ENCODE data around the gene GABBR2.
"Not testable (repeated sequence)": the region's sequence is repeated elsewhere in the genome, so short reads cannot be mapped to it uniquely, and the experiment has no call there.

GABBR2 gene

GRCh38 chr9:98276907-98277469 is 431.7 kb downstream of the GABBR2 start:
- DNase-seq = no peak

- no peak for DNase-seq
Measured at GRCh38 chr9:98275159-98275558, 433.6 kb downstream of the GABBR2 start.

DNA sequence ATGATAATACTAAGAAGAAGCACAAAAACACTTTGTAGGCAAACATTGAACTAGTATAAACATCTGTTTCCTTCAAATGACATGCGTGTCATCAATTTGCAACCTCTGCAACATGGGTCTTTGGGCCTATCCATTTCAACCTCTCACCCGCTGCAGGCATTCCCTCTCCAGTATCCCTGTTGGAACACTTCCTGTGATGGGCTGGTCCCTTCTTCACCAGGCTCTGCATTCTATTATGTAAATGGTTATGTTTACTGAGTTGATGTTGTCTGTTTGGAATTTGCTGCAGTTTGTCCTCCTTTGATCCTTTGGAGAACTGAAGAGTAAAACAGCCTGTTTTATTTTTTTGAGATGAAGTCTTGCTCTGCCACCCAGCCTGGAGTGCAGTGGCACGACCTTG is 436.7 kb downstream of the GABBR2 start:
- DNase-seq = no peak

DNA sequence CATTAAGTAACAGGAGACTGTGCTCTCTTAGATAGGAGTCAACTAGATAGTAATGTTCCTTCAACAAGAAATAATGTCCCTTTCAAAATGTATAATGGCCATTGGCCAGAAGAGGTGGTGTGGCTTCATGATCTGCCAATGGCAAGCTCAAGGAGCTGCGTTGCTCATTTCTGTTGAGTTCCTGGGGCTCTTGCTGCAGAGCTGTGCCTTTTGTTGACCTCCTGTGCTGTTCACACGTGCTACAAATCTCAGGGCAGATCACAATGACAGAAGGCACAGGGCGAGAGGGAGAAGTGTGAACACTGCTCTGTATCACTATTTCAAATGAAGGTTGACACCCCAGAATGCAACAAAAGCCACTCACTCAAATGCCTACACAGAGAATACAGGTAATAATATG is 437.3 kb downstream of the GABBR2 start:
- DNase-seq = no peak

DNA sequence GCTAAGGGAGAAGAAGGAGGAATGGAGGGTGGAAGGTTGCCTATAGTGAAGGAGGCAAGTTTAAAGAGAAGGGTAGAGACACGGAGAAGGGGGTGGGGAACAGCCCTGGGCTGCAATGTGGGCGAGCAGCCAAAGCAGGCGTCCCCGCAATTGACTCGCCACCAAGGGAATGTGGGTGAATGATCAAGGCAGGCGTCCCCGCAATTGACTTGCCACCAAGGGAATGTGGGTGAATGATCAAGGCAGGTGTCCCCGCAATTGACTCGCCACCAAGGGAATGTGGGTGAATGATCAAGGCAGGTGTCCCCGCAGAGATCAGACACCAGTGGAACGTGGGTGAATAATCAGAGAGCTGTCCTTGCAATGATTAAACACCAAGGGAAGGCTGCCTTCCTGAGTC is 438.5 kb downstream of the GABBR2 start:
- not testable (repeated sequence) for DNase-seq

GRCh38 chr9:98269652-98270051 is 439.1 kb downstream of the GABBR2 start:
- not testable (repeated sequence) for DNase-seq

GRCh38 chr9:98267556-98267955 is 441.2 kb downstream of the GABBR2 start:
- not testable (repeated sequence) for DNase-seq

DNA sequence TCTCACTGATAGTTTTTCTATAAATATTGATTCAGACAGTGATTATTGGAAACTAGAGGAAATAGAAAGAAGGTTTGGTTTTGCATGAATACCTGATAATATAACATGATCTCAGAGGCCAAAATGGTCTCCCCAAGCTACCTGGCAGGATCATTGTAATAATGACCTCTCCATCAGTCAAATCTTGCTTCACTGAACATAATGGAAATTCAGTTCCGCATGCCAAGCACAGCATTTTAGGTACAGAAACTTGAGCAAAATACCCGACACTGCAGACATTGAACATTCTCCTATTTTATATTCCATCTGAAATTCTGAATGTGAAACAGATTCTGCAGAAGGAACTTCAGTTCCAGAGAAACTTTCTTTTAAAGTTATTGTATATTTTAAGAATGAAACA is 444.2 kb downstream of the GABBR2 start:
- no peak for DNase-seq

- DNase-seq = peak; percentile 53
Measured at GRCh38 chr9:98263482-98264357, 445.0 kb downstream of the GABBR2 start.

- DNase-seq = no peak
Measured at GRCh38 chr9:98263080-98263479, 445.7 kb downstream of the GABBR2 start.

GRCh38 chr9:98262056-98262455 is 446.7 kb downstream of the GABBR2 start:
- DNase-seq = no peak

GRCh38 chr9:98260635-98261034 is 448.1 kb downstream of the GABBR2 start:
- DNase-seq = no peak

DNA sequence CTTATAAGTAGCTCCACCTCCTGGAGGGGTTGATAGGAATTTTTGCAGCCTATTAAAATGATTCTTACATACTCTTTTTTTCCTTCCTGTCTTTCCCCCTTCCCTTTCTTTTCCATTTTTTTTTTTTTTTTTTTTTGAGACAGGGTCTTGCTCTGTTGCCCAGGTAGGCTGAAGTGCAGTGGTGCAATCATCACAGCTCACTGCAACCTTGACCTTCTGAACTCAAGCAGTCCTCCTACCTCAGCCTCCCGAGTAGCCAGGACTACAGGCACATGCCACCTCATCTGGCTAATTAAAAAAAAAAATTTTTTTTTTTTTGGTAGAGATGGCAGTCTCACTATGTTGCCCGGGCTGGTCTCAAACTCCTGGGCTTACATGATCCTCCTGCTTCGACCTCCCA is 448.9 kb downstream of the GABBR2 start:
- DNase-seq = no peak

DNA sequence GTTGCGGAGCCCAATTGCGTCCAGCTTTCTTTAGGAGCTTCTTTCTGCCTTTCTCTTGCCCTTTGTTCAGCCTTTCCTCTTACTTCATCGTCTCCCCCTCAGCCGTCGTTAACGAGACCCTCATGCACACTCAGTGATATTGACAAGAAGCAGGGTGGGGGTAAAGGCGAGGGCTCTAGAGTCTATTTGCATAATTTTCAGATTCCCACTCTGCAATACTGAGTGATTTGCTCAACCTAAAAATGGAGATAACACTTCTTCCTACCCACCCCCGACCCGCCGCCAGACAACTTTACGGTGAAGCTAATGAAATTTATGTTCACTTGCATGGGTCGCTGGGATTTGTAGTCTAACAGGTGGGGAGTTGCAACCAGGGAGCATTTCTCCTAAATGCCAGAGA is 452.0 kb downstream of the GABBR2 start:
- DNase-seq = no peak

GRCh38 chr9:98255578-98256296 is 453.0 kb downstream of the GABBR2 start, which contains the start of gene TBC1D2:
TSS of gene TBC1D2 (minus strand) at chr9:98255649. CDS start at chr9:98255541, 108 bp downstream.
- peak; percentile 90 for DNase-seq

- no peak for DNase-seq
Measured at GRCh38 chr9:98255061-98255577, 453.6 kb downstream of the GABBR2 start.

- no peak for DNase-seq
Measured at GRCh38 chr9:98254228-98255060, 454.3 kb downstream of the GABBR2 start.

DNA sequence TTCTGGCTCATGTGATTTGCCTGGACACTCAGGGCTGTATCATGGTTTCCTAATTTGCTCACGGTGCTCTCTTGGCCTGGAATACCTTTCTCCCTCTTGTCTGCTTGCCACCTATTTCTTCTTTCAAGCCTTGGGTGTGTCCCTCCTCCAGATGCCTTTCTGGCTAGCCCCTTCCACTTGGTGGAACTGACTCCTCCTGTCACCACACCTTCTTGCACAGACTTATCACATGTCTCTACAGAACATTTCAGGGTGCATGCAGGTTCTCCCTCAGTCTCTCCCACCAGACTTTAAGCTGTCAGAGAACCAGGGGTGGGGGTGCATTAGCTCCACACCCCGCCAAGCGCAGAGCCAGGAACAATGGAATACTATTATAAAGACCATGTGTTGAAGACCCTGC is 455.2 kb downstream of the GABBR2 start:
- DNase-seq = no peak

- DNase-seq = no peak
Measured at GRCh38 chr9:98251551-98251950, 457.2 kb downstream of the GABBR2 start.

GRCh38 chr9:98249771-98250170 is 459.0 kb downstream of the GABBR2 start:
- DNase-seq = no peak

GRCh38 chr9:98248737-98249474 is 459.8 kb downstream of the GABBR2 start:
- DNase-seq = no peak
